Measurements from ENCODE around the gene TMEM88. TPM values are rescaled to one million over a fixed set of nuclear protein-coding genes. Genes with fewer than 3 reads are reported as not detected.

The TMEM88 gene
- total RNA-seq, 1 experiment from 2014 or later = 2.9 TPM

GRCh38 chr17:7842380-7843256 is 12.2 kb upstream of the TMEM88 start:
- TF ChIP-seq, protein P1, sequence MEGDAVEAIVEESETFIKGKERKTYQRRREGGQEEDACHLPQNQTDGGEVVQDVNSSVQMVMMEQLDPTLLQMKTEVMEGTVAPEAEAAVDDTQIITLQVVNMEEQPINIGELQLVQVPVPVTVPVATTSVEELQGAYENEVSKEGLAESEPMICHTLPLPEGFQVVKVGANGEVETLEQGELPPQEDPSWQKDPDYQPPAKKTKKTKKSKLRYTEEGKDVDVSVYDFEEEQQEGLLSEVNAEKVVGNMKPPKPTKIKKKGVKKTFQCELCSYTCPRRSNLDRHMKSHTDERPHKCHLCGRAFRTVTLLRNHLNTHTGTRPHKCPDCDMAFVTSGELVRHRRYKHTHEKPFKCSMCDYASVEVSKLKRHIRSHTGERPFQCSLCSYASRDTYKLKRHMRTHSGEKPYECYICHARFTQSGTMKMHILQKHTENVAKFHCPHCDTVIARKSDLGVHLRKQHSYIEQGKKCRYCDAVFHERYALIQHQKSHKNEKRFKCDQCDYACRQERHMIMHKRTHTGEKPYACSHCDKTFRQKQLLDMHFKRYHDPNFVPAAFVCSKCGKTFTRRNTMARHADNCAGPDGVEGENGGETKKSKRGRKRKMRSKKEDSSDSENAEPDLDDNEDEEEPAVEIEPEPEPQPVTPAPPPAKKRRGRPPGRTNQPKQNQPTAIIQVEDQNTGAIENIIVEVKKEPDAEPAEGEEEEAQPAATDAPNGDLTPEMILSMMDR (IDR thresholded peaks at IDR 0.05; ENCODE audit: unreplicated experiment) = no peak
- intact Hi-C loops (cut with micrococcal nuclease; ENCODE audit: unreplicated experiment) = loop anchor here (2.0 kb wide), 1 partner anchor 14 kb away; the partner anchor contains the start of gene NAA38
- peak overlapping the region; percentile 97 for H3K27ac Mint-ChIP-seq (ENCODE audit: unreplicated experiment)

DNA sequence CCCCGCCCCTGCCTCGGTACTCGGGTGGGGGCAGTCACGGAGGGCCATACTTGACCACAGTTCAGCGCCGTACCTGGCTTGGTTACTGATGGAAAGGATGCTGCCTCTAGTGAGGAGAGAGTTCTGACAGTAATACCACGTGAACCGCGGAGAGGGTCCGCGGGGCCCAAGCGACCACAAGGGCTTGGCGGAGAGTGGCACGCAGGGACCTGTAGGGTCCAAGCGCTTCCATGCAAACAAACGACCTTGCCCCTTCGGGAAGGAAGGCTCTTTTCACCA is 11.7 kb upstream of the TMEM88 start:
- intact Hi-C loops (cut with micrococcal nuclease; ENCODE audit: unreplicated experiment) = loop anchor here (2.0 kb wide), 1 partner anchor 14 kb away; the partner anchor contains the start of gene NAA38
- Mint-ChIP-seq H3K4me1 (ENCODE audit: low read depth, unreplicated experiment) (peaks cover 33% of the 10 kb centered on the region), H3K27me3 (ENCODE audit: unreplicated experiment) (no peaks in the 10 kb centered on the region), H3K36me3 (ENCODE audit: insufficient read depth, unreplicated experiment) (peaks cover 86% of the 10 kb centered on the region), H3K27ac (ENCODE audit: unreplicated experiment) (peak overlapping the region; percentile 97), H3K9me3 (ENCODE audit: low read depth, unreplicated experiment) (no peaks in the 10 kb centered on the region), H3K4me3 (ENCODE audit: low read depth, unreplicated experiment) (peak overlapping the region; percentile 96)
- CTCF ChIA-PET = interaction anchor here (1.6 to 1.8 kb wide), 2 partner anchors 8 to 99 kb away, joined by 4 to 7 read pairs; no protein-coding TSS in a partner anchor
- no peak for DNase-seq
- TF ChIP-seq, protein P1 (IDR thresholded peaks at IDR 0.05; ENCODE audit: unreplicated experiment) = no peak
- TSS peak; percentile 40 for BruUV-seq (replicated peaks)

More at GRCh38 chr17:7842380-7843256, 12.2 kb upstream of the TMEM88 start:
- CTCF ChIA-PET = interaction anchor here (1.1 to 1.8 kb wide), 3 partner anchors 8 to 99 kb away, joined by 3 to 7 read pairs (median 4); no protein-coding TSS in a partner anchor
- no peaks in the 10 kb centered on the region for H3K27me3 Mint-ChIP-seq (ENCODE audit: unreplicated experiment)
- DNase-seq = peak; percentile 68
- peak overlapping the region; percentile 96 for H3K4me3 Mint-ChIP-seq (ENCODE audit: low read depth, unreplicated experiment)
- peaks cover 35% of the 10 kb centered on the region for H3K4me1 Mint-ChIP-seq (ENCODE audit: low read depth, unreplicated experiment)
- no peaks in the 10 kb centered on the region for H3K9me3 Mint-ChIP-seq (ENCODE audit: low read depth, unreplicated experiment)
- no TSS peak for BruUV-seq (replicated peaks)
- peaks cover 87% of the 10 kb centered on the region for H3K36me3 Mint-ChIP-seq (ENCODE audit: insufficient read depth, unreplicated experiment)

DNA sequence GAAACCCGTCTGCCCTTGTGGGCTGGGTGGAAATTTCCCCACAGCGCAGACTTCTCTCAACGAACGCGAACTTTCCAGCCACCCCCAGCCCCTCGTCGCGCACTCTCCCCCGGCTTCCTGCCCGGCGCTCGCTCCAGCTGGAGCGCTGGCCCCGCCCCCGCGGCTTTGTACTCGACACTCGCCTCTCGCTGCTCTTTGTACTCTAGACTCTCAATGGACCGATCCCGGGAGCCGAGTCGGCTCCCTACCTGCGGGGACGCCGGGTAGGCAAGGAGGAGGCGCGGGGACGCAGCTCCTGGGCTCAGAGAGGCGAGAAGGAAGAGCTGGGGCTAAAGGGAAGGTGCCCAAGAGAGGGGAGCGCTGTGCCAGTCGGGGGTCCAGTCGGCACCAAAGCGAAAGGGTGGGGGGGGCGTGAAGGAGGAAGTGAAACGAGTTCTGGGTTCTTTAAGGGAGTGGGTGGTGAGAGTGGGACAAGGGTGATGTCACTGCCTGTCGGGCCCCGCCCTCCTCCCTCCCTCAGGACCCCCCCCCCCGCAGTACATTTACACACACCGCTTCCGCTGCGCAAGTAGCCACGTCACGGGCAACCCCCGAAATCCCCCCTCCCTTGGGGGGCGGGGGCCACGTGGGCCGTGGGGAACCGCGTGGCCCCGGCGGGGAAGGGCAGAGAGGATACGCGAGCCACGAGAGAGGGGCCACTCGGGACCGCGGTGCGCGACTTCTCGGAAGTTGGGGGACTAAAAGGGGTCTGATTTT is 11.2 kb upstream of the TMEM88 start:
- peak; percentile 80 for DNase-seq
- CTCF ChIA-PET = interaction anchor here (1.6 to 1.8 kb wide), 2 partner anchors 9 to 100 kb away, joined by 4 to 7 read pairs; no protein-coding TSS in a partner anchor
- H3K36me3 Mint-ChIP-seq (ENCODE audit: insufficient read depth, unreplicated experiment) = peaks cover 86% of the 10 kb centered on the region
- no peaks in the 10 kb centered on the region for H3K27me3 Mint-ChIP-seq (ENCODE audit: unreplicated experiment)
- peak overlapping the region; percentile 96 for H3K4me3 Mint-ChIP-seq (ENCODE audit: low read depth, unreplicated experiment)
- peaks cover 28% of the 10 kb centered on the region for H3K4me1 Mint-ChIP-seq (ENCODE audit: low read depth, unreplicated experiment)
- H3K9me3 Mint-ChIP-seq (ENCODE audit: low read depth, unreplicated experiment) = no peaks in the 10 kb centered on the region
- TF ChIP-seq, protein P1 (IDR thresholded peaks at IDR 0.05; ENCODE audit: unreplicated experiment) = no peak
- no TSS peak for BruUV-seq (replicated peaks)
- H3K27ac Mint-ChIP-seq (ENCODE audit: unreplicated experiment) = peak overlapping the region; percentile 97
- intact Hi-C loops (cut with micrococcal nuclease; ENCODE audit: unreplicated experiment) = loop anchor here (2.0 kb wide), 1 partner anchor 13 kb away; the partner anchor contains the start of gene NAA38
